ENCODE data around the gene PLEKHM2.
"Not testable (repeated sequence)": the region's sequence is repeated elsewhere in the genome, so short reads cannot be mapped to it uniquely, and the experiment has no call there.

PLEKHM2 gene
- total RNA-seq = 106 reads per million, percentile 84 among the genes with 10 or more reads in this experiment

- DNase-seq = peak; percentile 18
These were observed at the start of gene PLEKHM2 for GRCh38 chr1:15684042-15684461. Gene PLEKHM2 (plus strand): TSS chr1:15684320. CDS start chr1:15684559, 239 bp downstream.

- DNase-seq = no peak
These were observed 47.7 kb upstream of the PLEKHM2 start for GRCh38 chr1:15636436-15636835.

- DNase-seq = no peak
These were observed 46.3 kb upstream of the PLEKHM2 start for GRCh38 chr1:15637826-15638225.

GRCh38 chr1:15639262-15639661, 44.9 kb upstream of the PLEKHM2 start:
- DNase-seq = no peak

GRCh38 chr1:15639931-15640330, 44.2 kb upstream of the PLEKHM2 start:
- no peak for DNase-seq

- DNase-seq = no peak
These were observed 43.5 kb upstream of the PLEKHM2 start for GRCh38 chr1:15640667-15641066.

GRCh38 chr1:15649937-15650336, 34.2 kb upstream of the PLEKHM2 start:
- no peak for DNase-seq

- DNase-seq = no peak
These were observed 33.7 kb upstream of the PLEKHM2 start for GRCh38 chr1:15650433-15650832.

- DNase-seq = not testable (repeated sequence)
These were observed 32.0 kb upstream of the PLEKHM2 start for GRCh38 chr1:15652130-15652529.

- DNase-seq = no peak
These were observed 29.9 kb upstream of the PLEKHM2 start for GRCh38 chr1:15654091-15654690.

GRCh38 chr1:15656464-15656863, 27.7 kb upstream of the PLEKHM2 start:
- DNase-seq = no peak

- DNase-seq = no peak
These were observed 27.1 kb upstream of the PLEKHM2 start for GRCh38 chr1:15657021-15657420.

GRCh38 chr1:15660151-15660550, 24.0 kb upstream of the PLEKHM2 start:
- no peak for DNase-seq

GRCh38 chr1:15662477-15662876, 21.6 kb upstream of the PLEKHM2 start:
- DNase-seq = no peak

- no peak for DNase-seq
These were observed 20.2 kb upstream of the PLEKHM2 start for GRCh38 chr1:15663925-15664324.

GRCh38 chr1:15667362-15667761, 16.8 kb upstream of the PLEKHM2 start:
- DNase-seq = no peak

GRCh38 chr1:15668089-15668754, 15.9 kb upstream of the PLEKHM2 start:
- DNase-seq = no peak

- no peak for DNase-seq
These were observed 15.0 kb upstream of the PLEKHM2 start for GRCh38 chr1:15669074-15669473.

GRCh38 chr1:15669864-15670263, 14.3 kb upstream of the PLEKHM2 start:
- DNase-seq = no peak

GRCh38 chr1:15671430-15671829, 12.7 kb upstream of the PLEKHM2 start:
- no peak for DNase-seq

GRCh38 chr1:15674386-15675159, 9.5 kb upstream of the PLEKHM2 start:
- DNase-seq = no peak

- no peak for DNase-seq
These were observed 8.1 kb upstream of the PLEKHM2 start for GRCh38 chr1:15676010-15676409.

Measured in effector CD4-positive, alpha-beta T cell (primary cell).